Measurements from ENCODE around the gene PPP1R9B.

PPP1R9B gene

DNA sequence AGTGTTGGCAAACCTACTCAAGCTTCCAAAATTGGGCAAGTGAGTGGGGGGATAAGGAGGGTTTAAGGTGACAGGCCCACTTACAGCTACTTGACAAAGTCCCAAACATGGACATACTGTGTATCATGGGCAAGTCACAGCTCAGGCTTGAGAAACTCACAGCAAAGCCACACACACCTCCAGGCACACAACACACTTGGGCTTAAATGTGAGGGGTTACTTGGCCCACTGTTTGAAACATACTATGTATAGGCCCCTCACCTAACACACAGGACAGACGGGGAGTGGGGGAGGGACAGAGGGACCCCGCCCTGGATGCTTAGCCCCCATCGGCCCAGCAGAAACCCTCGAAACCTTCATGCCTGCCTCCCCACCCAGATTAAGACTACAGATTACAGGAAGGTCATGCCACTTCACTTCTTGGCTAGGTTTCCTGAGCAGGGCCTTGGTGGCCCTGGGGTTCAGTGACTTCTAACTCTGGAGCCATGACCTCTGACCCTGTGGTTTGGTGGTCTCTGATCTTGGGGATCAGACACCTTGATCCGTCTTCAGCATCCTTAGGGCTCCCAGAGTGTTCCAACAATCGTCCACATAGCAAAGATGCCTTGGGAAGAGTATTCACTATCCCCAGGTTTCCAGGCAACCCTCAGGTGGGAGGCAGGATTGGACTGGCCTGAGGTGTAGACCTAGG lies 18.2 kb downstream of the PPP1R9B start:
- TF ChIP-seq, protein P1, sequence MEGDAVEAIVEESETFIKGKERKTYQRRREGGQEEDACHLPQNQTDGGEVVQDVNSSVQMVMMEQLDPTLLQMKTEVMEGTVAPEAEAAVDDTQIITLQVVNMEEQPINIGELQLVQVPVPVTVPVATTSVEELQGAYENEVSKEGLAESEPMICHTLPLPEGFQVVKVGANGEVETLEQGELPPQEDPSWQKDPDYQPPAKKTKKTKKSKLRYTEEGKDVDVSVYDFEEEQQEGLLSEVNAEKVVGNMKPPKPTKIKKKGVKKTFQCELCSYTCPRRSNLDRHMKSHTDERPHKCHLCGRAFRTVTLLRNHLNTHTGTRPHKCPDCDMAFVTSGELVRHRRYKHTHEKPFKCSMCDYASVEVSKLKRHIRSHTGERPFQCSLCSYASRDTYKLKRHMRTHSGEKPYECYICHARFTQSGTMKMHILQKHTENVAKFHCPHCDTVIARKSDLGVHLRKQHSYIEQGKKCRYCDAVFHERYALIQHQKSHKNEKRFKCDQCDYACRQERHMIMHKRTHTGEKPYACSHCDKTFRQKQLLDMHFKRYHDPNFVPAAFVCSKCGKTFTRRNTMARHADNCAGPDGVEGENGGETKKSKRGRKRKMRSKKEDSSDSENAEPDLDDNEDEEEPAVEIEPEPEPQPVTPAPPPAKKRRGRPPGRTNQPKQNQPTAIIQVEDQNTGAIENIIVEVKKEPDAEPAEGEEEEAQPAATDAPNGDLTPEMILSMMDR (IDR thresholded peaks at IDR 0.05; ENCODE audit: low read depth, low read length) = no peak
- H3K4me3 ChIP-seq (ENCODE audit: low read depth, low read length) = no peak overlapping the region

- H3K4me3 ChIP-seq (ENCODE audit: low read depth, low read length) = peak overlapping the region; percentile 63
- TF ChIP-seq, protein P1 (IDR thresholded peaks at IDR 0.05; ENCODE audit: low read depth, low read length) = no peak
Observed at GRCh38 chr17:50130559-50131305, 19.7 kb downstream of the PPP1R9B start.

- H3K4me3 ChIP-seq (ENCODE audit: low read depth, low read length) = peak within 1 kb of the TSS; percentile 63
- TF ChIP-seq, protein P1 (IDR thresholded peaks at IDR 0.05; ENCODE audit: low read depth, low read length) = no peak
Observed at GRCh38 chr17:50129728-50130558, 20.5 kb downstream of the PPP1R9B start, which contains the start of gene SAMD14. TSS of gene SAMD14 (minus strand) at chr17:50130160. CDS start at chr17:50124959, 5,201 bp downstream.

DNA sequence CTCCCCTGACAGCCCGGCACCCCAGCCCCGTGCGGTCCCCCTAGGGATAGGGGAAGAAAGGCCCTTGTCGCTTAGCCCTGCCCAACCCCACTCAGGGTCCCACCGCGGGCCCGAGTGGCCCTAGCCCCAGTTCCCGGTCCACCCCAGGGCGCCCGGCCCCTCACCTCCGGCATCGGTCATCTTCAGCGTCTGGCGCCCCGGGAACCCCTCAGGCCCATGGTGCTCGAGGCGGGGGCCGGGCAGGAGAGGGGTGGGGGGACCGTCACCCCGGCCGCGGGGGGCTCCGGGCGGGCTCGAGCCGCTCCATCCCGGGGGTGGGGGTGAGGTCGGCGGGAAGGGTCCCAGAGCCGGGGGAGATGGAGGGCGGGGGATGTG lies 21.1 kb downstream of the PPP1R9B start:
- H3K4me3 ChIP-seq (ENCODE audit: low read depth, low read length) = peak overlapping the region; percentile 63

DNA sequence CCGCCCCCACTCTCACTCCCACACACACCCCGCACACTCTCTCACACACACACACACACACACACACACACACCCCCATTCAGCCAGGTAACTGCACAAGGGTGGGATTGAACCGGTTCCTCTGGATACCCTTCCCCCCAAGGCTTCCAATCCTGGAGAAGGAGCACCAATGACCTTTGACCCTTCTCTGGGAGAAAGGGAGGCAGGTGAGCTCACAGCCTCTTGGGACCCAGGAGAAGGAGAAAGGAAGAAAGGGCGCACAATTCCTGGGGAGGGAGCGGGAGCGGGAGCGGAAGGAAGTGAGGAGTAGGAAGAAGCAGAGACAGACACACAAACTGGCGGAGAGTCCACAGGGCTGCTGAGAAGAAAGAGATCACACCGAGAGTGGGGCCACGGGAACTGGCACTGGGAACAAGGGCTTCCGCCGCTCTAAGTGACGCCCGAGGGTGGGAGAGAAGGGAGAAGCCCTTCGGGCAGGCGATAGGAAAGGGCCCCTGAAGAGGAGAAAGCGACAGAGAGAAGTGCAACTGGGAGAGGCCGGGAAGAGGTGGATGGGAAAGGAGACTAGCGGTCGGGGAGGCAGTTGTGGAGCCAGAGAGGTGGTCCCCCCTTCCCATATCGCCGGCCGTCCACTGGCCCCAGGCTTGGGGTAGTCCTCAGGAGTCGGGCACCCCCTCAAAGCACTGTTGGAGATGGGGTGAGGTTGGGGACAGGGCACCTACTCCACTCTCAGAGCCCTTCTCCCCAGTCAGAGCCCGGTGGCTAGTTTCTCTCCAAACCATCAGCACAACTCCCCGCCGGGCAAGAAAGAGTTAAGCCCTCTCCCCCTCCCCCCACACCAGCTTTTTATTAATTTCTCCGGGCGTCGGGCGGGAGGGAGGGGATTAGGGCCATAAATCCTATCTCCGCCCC lies 21.8 kb downstream of the PPP1R9B start:
- peak overlapping the region; percentile 63 for H3K4me3 ChIP-seq (ENCODE audit: low read depth, low read length)
- TF ChIP-seq, protein P1 (IDR thresholded peaks at IDR 0.05; ENCODE audit: low read depth, low read length) = no peak

More for the DNA sequence above, 21.1 kb downstream of the PPP1R9B start:
- TF ChIP-seq, protein P1 (IDR thresholded peaks at IDR 0.05; ENCODE audit: low read depth, low read length) = no peak

DNA sequence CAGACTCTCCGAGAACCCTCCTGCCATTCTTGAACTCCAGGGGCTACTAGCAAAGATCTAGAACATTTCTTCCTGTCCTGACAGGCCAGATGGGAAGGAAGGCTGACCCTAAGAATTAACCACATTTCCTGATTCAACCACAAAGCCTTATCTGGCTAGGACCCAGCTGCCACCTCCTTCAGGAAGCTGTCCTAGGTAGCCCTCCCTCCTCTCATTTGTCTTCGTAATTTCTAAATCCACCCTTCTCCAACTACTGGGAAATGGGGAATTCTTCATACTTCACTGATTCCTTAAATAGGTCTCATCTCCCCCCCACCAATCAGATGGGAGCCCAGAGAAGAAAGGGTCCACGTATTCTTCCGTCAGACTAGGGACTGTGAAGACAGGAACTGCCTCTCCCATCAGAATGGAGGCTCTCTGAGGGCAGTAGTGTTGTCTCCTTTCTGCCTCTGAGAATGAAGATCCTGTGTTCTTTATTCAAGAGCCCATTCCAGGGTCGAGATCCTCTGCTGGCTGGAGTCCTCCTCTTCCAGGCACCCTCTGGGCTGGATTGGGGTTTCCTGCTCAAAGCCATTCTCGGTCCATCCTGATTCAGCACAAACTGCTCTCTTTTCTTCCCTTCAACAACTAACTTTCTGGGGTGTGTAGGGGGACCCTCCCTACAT lies 22.6 kb downstream of the PPP1R9B start:
- H3K4me3 ChIP-seq (ENCODE audit: low read depth, low read length) = no peak overlapping the region
- TF ChIP-seq, protein P1 (IDR thresholded peaks at IDR 0.05; ENCODE audit: low read depth, low read length) = no peak

Data from WI38 (cell line).